GM12878 (cell line): ENCODE measurements around the gene BEST4. TPM values are rescaled to one million over a fixed set of nuclear protein-coding genes. Genes with fewer than 3 reads are reported as not detected.

ENCODE experiments used
- BCL3 ChIP-seq: IDR thresholded peaks from 2 replicates; pipeline ENCODE4 v1.6.1; 2011; ENCODE audit warnings: borderline replicate concordance, low read depth, mild to moderate bottlenecking, moderate library complexity, low read length; ENCODE audit not compliant: insufficient read depth, poor library complexity, severe bottlenecking
- CHD2 ChIP-seq: IDR thresholded peaks from 2 replicates; pipeline ENCODE4 v1.6.1; 2011; ENCODE audit warnings: low read depth, low read length, improper control_type of control experiment, borderline replicate concordance
- E2F4 ChIP-seq: IDR thresholded peaks from 2 replicates; pipeline ENCODE4 v1.6.1; 2012; ENCODE audit warnings: low read depth, low read length, improper control_type of control experiment
- E4F1 ChIP-seq: fragments of 450-650 bp; IDR thresholded peaks from 2 replicates; pipeline ENCODE4 v1.6.1; 2018; ENCODE audit warnings: borderline replicate concordance, mild to moderate bottlenecking; ENCODE audit not compliant: partially characterized antibody
- ELK1 ChIP-seq: IDR thresholded peaks from 2 replicates; pipeline ENCODE4 v1.6.1; 2012; ENCODE audit warnings: low read depth, low read length, improper control_type of control experiment
- FOS ChIP-seq: IDR thresholded peaks from 3 replicates; pipeline ENCODE4 v1.6.1; 2011; ENCODE audit warnings: borderline replicate concordance; ENCODE audit not compliant: insufficient read length; ENCODE audit errors: extremely low read depth
- FOXK2 ChIP-seq: fragments of 450-650 bp; IDR thresholded peaks from 2 replicates; pipeline ENCODE4 v1.6.1; 2017; ENCODE audit warnings: mild to moderate bottlenecking, moderate library complexity
- HDAC6 ChIP-seq: fragments of 200-600 bp; sonication (generic); IDR thresholded peaks from one replicate; pipeline ENCODE4 v1.8.0; 2017; ENCODE audit warnings: antibody characterized with exemption; ENCODE audit not compliant: unreplicated experiment
- JUND ChIP-seq: IDR thresholded peaks from 2 replicates; pipeline ENCODE4 v1.6.1; 2012; ENCODE audit warnings: low read depth, mild to moderate bottlenecking, low read length, improper control_type of control experiment, moderate library complexity
- MXI1 ChIP-seq: fragments of 150-350 bp; IDR thresholded peaks from 2 replicates; pipeline ENCODE4 v1.6.1; 2011; ENCODE audit warnings: low read depth, mild to moderate bottlenecking, inconsistent platforms, low read length, improper control_type of control experiment
- NR2F1 ChIP-seq: fragments of 450-650 bp; conservative IDR thresholded peaks from 2 replicates; pipeline ENCODE4 v1.6.1; 2017; ENCODE audit warnings: mild to moderate bottlenecking
- PBX3 ChIP-seq: IDR thresholded peaks from 2 replicates; pipeline ENCODE4 v1.6.1; 2011; ENCODE audit warnings: mild to moderate bottlenecking, low read depth, low read length, moderate library complexity; ENCODE audit not compliant: insufficient replicate concordance
- STAT3 ChIP-seq: IDR thresholded peaks from 2 replicates; pipeline ENCODE4 v1.6.1; 2011; ENCODE audit warnings: low read depth, low read length, improper control_type of control experiment
- USF2 ChIP-seq: IDR thresholded peaks from 2 replicates; pipeline ENCODE4 v1.6.1; 2011; ENCODE audit warnings: low read depth, low read length, improper control_type of control experiment, borderline replicate concordance
- ZBTB11 ChIP-seq: fragments of 450-650 bp; formaldehyde crosslinking; IDR thresholded peaks from 2 replicates; pipeline ENCODE4 v1.5.0; 2022; ENCODE audit warnings: mild to moderate bottlenecking, missing genetic modification characterization
- polyA plus RNA-seq, 11 experiments: library from polyadenylated mRNA; depleted of rRNA in 4 of 11; unstranded in 6 of 11; stranded (reverse) in 5 of 11; fragments of >200 nt; fragmentation: Nextera tagmentation in 4 of 11; fragmentation: Illumina TruSeq in 1 of 11; extraction: Ambion mirVana in 4 of 11; extraction: Trizol in 1 of 11; gene quantifications; 1 replicate in 1 of 11; 2 replicates in 10 of 11; pipeline versions ENCODE4 v1.2.1 to v1.2.3, GENCODE V29; 2011 to 2016; ENCODE audit warnings: inconsistent platforms in 2 of 11, missing spikeins in 2 of 11, low read depth in 1 of 11
- total RNA-seq, 4 experiments: library from RNA; depleted of rRNA in 3 of 4; stranded (reverse); fragments of >200 nt in 3 of 4; fragmentation: Illumina TruSeq in 1 of 4; extraction: Trizol in 1 of 4; gene quantifications; 2 replicates each; pipeline versions ENCODE4 v1.2.1 to v1.2.3, GENCODE V29; 2013 to 2021

The BEST4 gene
- total and polyA plus RNA-seq, 10 of the 15 experiments (the other 5 are each of a cell fraction or from before 2014, with no cell fraction given) = 0.06 to 1.3 (median 0.42) TPM

- TF ChIP-seq JUND (no peak), E2F4 (no peak), FOS (no peak), HDAC6 (peak; percentile 70), MXI1 (peak; percentile 65), E4F1 (peak; percentile 65), USF2 (no peak), ZBTB11 (CRISPR knock-in tag) (no peak), NR2F1 (peak; percentile 99), ELK1 (0 out of 2 replicates have a peak, but pooled peaks have one; percentile 37), BCL3 (peak; percentile 44), PBX3 (no peak), CHD2 (peak; percentile 66), STAT3 (no peak), FOXK2 (peak; percentile 40; the same call in 1 of the 2 replicates)
These were observed 12.7 kb downstream of the BEST4 start, which contains the start of gene RPS8 (continued) for GRCh38 chr1:44775078-44775929.
